ENCODE results near the gene TRPM2.

- TF ChIP-seq, protein P1, sequence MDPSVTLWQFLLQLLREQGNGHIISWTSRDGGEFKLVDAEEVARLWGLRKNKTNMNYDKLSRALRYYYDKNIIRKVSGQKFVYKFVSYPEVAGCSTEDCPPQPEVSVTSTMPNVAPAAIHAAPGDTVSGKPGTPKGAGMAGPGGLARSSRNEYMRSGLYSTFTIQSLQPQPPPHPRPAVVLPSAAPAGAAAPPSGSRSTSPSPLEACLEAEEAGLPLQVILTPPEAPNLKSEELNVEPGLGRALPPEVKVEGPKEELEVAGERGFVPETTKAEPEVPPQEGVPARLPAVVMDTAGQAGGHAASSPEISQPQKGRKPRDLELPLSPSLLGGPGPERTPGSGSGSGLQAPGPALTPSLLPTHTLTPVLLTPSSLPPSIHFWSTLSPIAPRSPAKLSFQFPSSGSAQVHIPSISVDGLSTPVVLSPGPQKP (IDR thresholded peaks at IDR 0.05; ENCODE audit: borderline replicate concordance, low read depth, low read length) = no peak
- TF ChIP-seq, protein P2, sequence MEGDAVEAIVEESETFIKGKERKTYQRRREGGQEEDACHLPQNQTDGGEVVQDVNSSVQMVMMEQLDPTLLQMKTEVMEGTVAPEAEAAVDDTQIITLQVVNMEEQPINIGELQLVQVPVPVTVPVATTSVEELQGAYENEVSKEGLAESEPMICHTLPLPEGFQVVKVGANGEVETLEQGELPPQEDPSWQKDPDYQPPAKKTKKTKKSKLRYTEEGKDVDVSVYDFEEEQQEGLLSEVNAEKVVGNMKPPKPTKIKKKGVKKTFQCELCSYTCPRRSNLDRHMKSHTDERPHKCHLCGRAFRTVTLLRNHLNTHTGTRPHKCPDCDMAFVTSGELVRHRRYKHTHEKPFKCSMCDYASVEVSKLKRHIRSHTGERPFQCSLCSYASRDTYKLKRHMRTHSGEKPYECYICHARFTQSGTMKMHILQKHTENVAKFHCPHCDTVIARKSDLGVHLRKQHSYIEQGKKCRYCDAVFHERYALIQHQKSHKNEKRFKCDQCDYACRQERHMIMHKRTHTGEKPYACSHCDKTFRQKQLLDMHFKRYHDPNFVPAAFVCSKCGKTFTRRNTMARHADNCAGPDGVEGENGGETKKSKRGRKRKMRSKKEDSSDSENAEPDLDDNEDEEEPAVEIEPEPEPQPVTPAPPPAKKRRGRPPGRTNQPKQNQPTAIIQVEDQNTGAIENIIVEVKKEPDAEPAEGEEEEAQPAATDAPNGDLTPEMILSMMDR (conservative IDR thresholded peaks at IDR 0.05; ENCODE audit: low read depth, low read length) = no peak
- TF ChIP-seq MAFK (IDR thresholded peaks at IDR 0.05; ENCODE audit: low read depth, low read length) (no peak), POLR2A (IDR thresholded peaks at IDR 0.05; ENCODE audit: low read depth, low read length) (no peak), BHLHE40 (IDR thresholded peaks at IDR 0.05; ENCODE audit: low read depth, low read length) (no peak), RAD21 (IDR thresholded peaks at IDR 0.05; ENCODE audit: low read length) (no peak), RFX5 (IDR thresholded peaks at IDR 0.05; ENCODE audit: low read depth, low read length) (no peak), USF2 (IDR thresholded peaks at IDR 0.05; ENCODE audit: low read depth, low read length) (no peak), RCOR1 (IDR thresholded peaks at IDR 0.05; ENCODE audit: insufficient replicate concordance, low read length) (no peak), CEBPB (IDR thresholded peaks at IDR 0.05; ENCODE audit: low read depth, low read length) (no peak), SMC3 (IDR thresholded peaks at IDR 0.05; ENCODE audit: low read depth, low read length) (no peak), FOS (IDR thresholded peaks at IDR 0.05; ENCODE audit: low read depth, low read length) (no peak), CHD1 (IDR thresholded peaks at IDR 0.05; ENCODE audit: low read depth, low read length) (no peak)
These were observed 47.7 kb upstream of the TRPM2 start for GRCh38 chr21:44305691-44306090.

All from IMR-90 (cell line).